ENCODE measurements around the gene KLF2. TPM values are rescaled to one million over a fixed set of nuclear protein-coding genes. Genes with fewer than 3 reads are reported as not detected.

Gene KLF2
- total RNA-seq, 2 experiments from 2014 or later: 0.94 to 1.0 TPM

- TF ChIP-seq CTCF (IDR thresholded peaks at IDR 0.05): no peak
- ATAC-seq (no peak), DNase-seq (peak; percentile 50)
- H3K36me3 Mint-ChIP-seq (ENCODE audit: low read depth): peaks cover 3% of the 10 kb centered on the region
- no peak overlapping the region for H3K27ac Mint-ChIP-seq
- ChIA-PET POLR2A (interaction anchor here (1.1 to 3.7 kb wide), 3 partner anchors 38 to 80 kb away, joined by 3 to 12 read pairs (median 5); no protein-coding TSS in a partner anchor), CTCF (interaction anchor here (1.0 kb wide), 1 partner anchor 29 kb away, joined by 3 read pairs; no protein-coding TSS in a partner anchor)
- intact Hi-C loops (cut with micrococcal nuclease): no loop called here
- peaks cover 20% of the 10 kb centered on the region for H3K27me3 Mint-ChIP-seq
- H3K9me3 Mint-ChIP-seq: no peaks in the 10 kb centered on the region
- no peak overlapping the region for H3K4me3 Mint-ChIP-seq
- H3K4me1 Mint-ChIP-seq (ENCODE audit: low read depth): peaks cover 37% of the 10 kb centered on the region
Observed at GRCh38 chr19:16368385-16369305, 44.0 kb downstream of the KLF2 start.

GRCh38 chr19:16369306-16369663, 44.7 kb downstream of the KLF2 start:
- ATAC-seq: no peak
- peaks cover 20% of the 10 kb centered on the region for H3K27me3 Mint-ChIP-seq
- H3K27ac Mint-ChIP-seq: no peak overlapping the region
- TF ChIP-seq CTCF (IDR thresholded peaks at IDR 0.05): no peak
- H3K4me3 Mint-ChIP-seq: no peak overlapping the region
- no peaks in the 10 kb centered on the region for H3K9me3 Mint-ChIP-seq
- H3K4me1 Mint-ChIP-seq (ENCODE audit: low read depth): peaks cover 37% of the 10 kb centered on the region
- DNase-seq: peak; percentile 25
- ChIA-PET POLR2A (interaction anchor here (2.1 to 3.7 kb wide), 2 partner anchors 39 to 41 kb away, joined by 5 to 12 read pairs; no protein-coding TSS in a partner anchor), CTCF (interaction anchor here (1.0 to 1.2 kb wide), 2 partner anchors 30 to 122 kb away, joined by 3 to 4 read pairs; no protein-coding TSS in a partner anchor)
- peaks cover 4% of the 10 kb centered on the region for H3K36me3 Mint-ChIP-seq (ENCODE audit: low read depth)
- intact Hi-C loops (cut with micrococcal nuclease): no loop called here

GRCh38 chr19:16369664-16370576, 45.3 kb downstream of the KLF2 start:
- H3K27me3 Mint-ChIP-seq: peaks cover 20% of the 10 kb centered on the region
- H3K27ac Mint-ChIP-seq: no peak overlapping the region
- DNase-seq: peak; percentile 58
- H3K36me3 Mint-ChIP-seq (ENCODE audit: low read depth): peaks cover 6% of the 10 kb centered on the region
- intact Hi-C loops (cut with micrococcal nuclease): no loop called here
- peak overlapping the region; percentile 3 for H3K4me3 Mint-ChIP-seq
- ChIA-PET CTCF (interaction anchor here (0.9 to 1.2 kb wide), 3 partner anchors 16 to 123 kb away, joined by 3 to 4 read pairs (median 3); no protein-coding TSS in a partner anchor), POLR2A (interaction anchor here (2.1 to 3.7 kb wide), 3 partner anchors 31 to 42 kb away, joined by 5 to 12 read pairs (median 11); no protein-coding TSS in a partner anchor)
- peak; percentile 10 for ATAC-seq
- H3K9me3 Mint-ChIP-seq: no peaks in the 10 kb centered on the region
- H3K4me1 Mint-ChIP-seq (ENCODE audit: low read depth): peaks cover 42% of the 10 kb centered on the region
- TF ChIP-seq CTCF (IDR thresholded peaks at IDR 0.05): no peak

- ChIA-PET POLR2A (interaction anchor here (0.6 to 3.7 kb wide), 8 partner anchors 10 to 173 kb away, joined by 3 to 12 read pairs (median 7); partner anchors contain the start of gene AP1M1), CTCF (interaction anchor here (0.9 to 3.9 kb wide), 7 partner anchors 10 to 127 kb away, joined by 3 to 30 read pairs (median 3); no protein-coding TSS in a partner anchor)
- peak overlapping the region; percentile 54 for H3K27ac Mint-ChIP-seq
- TF ChIP-seq CTCF (IDR thresholded peaks at IDR 0.05): no peak
- H3K4me1 Mint-ChIP-seq (ENCODE audit: low read depth): peaks cover 42% of the 10 kb centered on the region
- H3K36me3 Mint-ChIP-seq (ENCODE audit: low read depth): peaks cover 14% of the 10 kb centered on the region
- H3K9me3 Mint-ChIP-seq: no peaks in the 10 kb centered on the region
- peaks cover 17% of the 10 kb centered on the region for H3K27me3 Mint-ChIP-seq
- ATAC-seq: peak; percentile 1
- H3K4me3 Mint-ChIP-seq: peak overlapping the region; percentile 3
- intact Hi-C loops (cut with micrococcal nuclease): no loop called here
- DNase-seq: peak; percentile 45
Observed at GRCh38 chr19:16370641-16371391, 46.2 kb downstream of the KLF2 start.
